GM21723 (cell line): ENCODE data around the gene SDC1.

Experiments used
- ATAC-seq: cut with Tn5 transposase; IDR thresholded peaks from one replicate; pipeline ENCODE4 v1.9.1; 2021; ENCODE audit warnings: mild to moderate bottlenecking, moderate library complexity; ENCODE audit not compliant: unreplicated experiment

The SDC1 gene

DNA sequence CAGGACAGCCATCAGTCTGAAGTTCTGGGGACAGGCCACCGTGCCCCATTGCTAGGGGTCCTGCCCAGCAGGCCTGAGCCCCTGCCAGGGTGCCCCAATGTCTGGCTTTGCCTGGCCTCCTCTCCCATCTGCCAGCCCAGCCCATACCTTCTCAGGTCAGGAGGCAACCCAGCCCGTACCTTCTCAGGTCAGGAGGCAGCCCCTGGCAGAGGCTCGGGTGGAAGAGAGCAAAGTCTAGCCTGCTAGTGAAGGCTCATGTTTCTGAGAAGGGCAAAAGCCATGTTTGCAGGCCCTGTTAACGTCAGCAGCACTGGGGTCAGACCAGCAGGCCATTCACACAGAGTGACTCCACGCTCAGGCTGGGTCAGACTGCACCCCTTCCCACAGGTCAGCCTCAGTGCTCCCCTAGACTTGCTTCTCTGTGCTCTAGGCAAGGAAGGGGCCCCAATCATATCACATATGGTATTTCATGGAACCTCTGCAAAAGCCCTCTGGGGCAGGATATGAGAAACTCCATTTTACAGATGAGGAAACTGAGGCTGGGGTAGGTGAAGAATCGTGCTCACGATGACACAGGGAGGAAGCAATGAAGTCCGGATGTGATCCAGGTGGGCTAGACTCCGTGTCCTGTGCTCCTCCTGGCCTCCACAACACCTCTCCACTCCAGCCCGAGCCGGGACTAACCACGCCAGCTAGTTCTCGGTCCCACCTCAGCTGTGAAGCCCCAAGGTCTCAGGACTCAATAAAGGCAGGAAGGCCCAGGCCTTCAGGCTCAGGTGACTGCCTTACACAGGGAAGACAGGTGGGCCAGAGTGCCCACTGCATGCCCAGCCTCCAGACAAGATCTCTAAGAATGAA, 9.5 kb downstream of the SDC1 start:
- no peak for ATAC-seq

DNA sequence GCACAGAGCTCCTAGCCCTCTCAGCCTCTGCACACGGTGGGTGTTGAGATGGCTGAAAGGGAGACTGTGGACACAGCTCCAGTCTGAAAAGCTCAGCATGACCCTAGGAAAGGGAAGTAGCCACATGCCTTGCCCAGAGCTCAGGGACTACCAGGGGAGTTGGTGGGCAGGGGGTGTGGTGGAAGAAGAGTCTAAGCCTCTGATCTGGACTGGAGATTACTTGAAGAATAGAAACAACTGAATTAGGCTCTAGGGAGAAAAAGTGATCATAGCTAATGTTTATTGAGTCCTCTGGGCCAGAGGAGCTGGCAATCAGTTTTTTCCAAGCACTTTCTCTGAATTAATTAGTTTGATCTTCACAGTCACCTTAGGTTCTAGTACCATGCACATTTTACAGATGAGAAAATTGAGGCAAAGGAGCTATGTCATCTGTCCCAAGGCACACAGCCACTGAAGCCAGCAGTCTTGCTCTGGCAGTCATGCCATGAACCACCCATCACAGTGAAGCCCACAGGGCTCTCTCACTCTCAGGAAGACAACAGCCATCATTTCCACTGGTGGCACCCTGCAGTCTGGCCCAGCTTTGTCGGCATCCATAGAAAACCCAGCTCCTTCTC, 10.3 kb downstream of the SDC1 start:
- ATAC-seq, result no peak

DNA sequence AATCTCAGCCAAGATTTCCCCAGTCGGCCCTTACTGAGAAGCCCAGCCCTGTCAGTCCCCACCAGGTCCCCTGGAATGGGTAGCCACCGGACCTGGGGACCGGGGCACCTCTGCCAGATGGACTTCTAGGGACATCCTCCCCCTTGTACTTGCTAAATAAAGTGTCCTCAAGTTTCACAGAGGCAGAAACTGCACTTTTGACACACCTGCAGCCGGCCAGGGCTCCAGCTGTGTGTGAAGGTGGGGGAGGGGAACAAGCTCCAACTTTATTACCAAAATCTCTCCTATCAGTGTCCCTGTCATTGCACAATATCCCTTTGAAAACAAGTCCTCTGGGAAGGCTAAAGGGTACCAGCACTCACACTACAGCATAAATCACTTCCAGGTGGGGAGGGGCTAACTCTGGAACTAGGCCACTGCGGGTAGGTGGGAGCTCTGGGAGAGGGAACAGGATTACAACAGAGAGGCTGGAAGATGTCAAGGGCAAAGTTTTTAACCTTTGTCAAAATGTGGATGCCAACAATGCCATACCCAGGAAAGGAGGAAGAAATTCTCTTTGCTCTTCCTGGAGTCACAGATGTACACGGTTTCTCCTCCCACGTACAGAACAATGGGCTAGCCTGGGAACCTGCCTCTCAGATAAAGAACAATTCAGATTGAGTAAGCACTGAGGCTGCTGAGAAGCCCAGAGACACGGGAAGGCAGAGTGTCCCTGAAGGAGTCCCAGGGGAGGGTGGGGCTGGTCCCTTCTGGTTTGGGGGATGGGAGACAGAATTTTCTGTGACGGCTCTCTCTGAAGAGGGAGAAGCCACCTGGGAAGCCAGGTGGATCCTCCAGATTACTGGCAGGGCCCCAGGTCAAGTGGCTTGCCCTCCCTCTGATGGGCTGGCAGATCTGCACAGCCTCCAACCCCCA, 11.0 kb downstream of the SDC1 start:
- peak; percentile 24 for ATAC-seq

DNA sequence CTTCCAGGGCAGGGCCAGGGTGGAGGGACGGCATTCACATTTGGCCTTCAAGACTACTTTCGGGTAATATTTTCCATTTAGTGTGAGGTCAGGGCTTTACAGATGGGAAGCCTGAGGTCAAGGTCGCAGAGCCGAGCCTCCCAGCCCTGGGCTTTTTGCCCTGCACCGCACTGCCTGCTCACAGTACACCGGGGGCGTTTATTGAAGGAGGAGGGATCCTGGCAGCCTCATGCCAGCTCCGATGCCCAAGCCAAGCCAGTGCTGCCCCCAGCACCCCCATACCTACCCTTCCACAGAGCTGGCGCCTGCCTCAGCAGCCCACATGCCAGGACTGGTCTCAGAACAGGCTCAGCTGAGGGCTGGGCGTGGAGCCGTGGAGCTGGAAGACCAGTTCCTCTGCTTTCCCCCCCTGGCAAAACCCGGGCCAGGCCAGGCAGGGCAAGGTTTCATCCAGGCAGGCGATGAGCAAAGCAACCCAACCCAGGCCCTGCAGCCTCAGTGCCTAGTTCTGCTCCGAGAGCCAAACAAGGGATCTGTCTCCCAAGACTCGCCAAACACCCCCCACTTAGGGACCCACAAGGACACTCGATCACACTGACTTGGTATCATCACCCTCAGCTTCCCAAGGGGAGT, 11.9 kb downstream of the SDC1 start:
- peak; percentile 1 for ATAC-seq

DNA sequence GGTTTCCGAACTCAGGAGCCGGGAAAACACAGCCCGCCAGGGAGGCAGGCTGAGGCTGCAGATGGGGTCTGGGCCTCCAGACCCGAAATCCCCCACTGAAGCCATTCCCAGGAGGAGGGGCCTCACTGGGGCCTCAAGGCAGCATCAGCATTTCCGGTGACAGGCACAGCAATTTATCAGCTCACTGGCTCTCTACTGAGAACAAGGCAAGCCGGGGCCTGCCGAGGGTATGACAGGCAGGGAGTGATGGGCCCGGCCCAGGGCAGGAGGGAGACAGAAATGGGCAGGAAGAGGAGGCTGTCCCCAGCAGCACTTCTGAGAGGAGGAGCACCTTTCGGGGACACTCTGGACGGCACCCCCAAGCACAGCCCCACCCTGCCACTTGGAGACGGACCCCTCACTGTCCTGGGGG, 12.5 kb downstream of the SDC1 start:
- ATAC-seq, result peak; percentile 65

DNA sequence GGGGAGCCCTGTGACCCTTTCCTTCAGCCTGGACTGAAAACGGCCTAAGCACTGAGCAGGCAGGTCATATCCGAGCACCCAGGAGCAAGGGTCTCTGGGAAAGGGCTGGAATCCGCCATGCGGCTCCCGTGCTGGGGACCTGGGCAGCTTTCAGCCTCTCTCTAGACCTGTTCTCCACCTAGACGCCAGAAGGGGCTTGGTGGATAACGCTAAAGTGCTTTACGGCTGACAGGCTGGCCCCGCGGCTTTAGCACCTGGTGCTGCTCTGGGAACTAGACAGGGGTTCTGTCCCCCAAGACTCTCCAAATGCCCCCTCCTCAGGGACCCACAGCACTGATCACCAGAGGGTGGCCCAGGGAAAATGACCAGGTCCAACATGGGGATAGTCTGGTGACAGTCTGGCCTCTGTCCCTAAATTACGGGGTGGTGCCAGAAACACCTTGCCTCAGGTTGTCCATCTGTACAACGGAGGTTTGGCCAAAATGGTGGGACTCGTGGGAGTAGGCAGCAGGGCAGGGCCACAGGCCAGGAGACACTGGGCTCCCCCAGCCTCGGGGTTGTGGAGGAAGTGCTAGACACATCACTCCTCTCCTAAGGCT, 13.0 kb downstream of the SDC1 start:
- ATAC-seq, result no peak

DNA sequence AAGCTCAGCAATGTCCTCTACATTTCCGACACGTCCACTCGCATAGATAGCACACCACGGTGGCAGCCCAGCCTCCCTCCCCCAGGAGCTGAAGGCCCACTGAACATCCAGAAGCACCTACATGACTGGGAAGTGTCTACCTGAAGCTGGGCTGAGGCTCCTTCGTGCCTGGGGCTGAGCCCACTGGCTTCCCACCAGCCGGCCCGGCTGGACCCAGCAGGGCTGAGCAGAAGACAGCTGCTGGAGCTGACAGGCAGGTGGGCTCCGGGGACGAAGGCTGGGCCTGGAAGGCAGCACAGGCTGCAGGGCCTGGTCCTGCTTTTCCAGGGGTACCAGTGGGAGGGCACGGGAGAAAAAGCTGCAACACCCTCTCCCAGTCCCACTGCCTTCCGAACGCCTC, 13.5 kb downstream of the SDC1 start:
- no peak for ATAC-seq

DNA sequence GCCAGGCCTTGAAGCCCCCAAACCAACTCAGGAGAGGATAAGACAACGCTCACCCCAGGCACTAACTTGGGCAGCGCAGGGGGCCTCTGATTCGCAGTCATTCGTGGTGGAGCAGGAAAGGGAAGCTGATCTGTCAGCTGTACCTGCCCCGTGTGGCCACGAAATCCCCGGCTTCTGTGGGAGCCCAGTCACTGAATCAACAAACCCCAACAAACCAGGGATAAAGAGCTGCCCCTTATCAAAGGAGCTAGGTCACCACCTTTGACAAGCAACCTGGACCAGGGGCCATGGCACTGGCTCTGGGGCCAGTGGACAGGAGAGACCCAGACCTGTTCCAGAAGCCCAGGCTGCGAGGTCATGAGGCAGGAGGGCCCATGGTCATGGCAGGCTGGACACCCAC, 14.5 kb downstream of the SDC1 start:
- no peak for ATAC-seq

DNA sequence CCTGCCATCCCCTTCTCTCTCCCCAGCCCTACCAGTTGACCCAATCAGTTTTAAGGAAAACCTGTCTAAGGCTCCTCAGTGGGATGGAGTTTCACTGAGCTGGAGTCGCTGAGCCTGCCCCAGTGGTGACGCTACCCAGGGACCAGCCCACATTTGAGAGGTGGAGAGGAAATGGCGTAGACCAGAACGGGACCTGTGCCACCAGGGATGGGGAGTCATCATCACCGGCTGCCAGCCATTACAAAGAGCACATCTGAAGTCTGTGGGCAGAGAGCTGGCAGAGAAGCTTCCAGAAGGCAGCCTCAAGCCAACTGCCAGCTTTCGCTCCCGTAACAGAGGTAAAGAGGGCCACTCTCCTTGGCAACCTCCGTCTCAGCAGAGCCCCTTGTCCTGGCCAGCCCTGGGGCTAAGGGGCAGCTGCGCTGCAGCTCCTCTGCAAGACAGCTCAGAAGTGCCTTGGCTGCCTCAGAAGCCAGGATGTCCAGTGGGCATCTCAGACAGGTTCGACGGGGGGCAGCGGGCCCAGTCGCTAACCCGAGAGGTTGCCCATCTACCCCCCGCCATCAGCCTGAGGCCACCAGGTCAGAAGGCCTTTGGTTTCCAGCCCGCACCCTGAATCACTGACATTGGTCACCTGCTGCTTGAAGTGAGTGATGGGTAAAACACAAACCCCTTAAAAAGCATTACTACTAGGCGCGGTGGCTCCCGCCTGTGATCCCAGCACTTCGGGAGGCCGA, 15.4 kb downstream of the SDC1 start:
- no peak for ATAC-seq

DNA sequence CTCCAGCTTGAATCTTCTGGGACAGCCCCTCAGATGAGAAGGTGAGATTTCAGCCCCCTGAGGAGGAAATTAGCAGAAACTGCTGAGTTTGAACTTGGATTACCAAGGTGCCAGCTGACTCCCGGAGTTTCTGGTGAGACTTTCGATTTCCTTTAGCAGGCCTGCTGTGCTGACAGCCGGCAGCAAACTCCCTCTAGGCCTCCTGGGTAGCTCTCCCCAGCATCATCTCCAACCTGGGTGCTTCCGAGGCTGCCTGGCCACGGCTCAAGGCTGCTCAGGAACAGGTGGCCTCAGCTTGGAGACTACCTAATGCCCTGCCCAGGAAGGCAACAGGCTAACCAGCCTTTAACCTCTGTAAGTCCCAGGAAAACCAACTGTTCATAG, 16.5 kb downstream of the SDC1 start:
- no peak for ATAC-seq

DNA sequence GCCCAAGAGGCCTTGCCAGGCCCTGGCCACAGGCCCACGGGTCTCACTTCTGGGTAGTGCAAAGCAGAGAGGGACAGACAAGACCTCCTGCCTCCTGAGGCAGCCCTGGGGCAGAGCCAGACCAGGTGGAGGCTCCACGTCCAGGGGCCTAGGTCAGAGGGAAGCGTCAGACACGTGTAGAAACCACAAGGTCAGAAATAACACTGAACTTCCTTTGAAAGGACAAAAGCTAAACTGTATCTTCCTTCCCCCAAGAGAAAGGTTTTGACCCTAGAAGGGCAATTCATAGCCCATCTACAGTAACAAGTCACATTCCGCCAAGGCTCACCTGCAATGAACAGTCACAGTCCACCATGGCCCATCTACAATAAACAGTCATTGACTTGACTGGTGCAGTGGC, 17.9 kb downstream of the SDC1 start:
- ATAC-seq, result peak; percentile 73

DNA sequence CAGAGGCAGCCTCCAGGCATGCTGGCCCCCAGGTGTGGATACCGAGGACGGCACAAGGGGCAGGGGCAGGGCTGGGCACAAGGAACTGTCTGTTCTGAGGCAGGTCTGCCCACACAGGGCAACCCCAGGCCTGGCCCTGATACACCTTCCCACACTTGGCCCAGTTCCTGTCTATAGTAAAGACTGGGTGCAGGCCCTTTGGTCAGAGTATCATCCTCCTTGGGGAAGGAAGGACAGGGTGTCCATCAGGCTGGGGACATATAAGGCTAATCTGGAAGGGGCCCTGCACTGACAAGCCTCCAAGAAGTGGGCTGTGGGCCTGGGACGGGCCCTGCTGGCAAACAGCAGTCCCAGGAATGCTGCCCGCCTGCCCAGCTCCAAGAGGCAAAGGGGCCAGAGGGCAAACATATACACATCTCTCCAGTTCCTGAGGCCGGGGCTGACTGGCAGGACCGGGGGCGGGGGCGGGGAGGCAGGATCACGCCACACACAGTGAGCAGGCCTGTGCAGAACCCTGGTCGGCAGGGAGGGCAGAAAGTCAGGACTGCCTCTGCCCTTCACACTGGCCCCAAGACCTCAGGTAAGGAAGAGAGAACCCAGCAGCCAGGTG, 18.9 kb downstream of the SDC1 start:
- ATAC-seq, result no peak

DNA sequence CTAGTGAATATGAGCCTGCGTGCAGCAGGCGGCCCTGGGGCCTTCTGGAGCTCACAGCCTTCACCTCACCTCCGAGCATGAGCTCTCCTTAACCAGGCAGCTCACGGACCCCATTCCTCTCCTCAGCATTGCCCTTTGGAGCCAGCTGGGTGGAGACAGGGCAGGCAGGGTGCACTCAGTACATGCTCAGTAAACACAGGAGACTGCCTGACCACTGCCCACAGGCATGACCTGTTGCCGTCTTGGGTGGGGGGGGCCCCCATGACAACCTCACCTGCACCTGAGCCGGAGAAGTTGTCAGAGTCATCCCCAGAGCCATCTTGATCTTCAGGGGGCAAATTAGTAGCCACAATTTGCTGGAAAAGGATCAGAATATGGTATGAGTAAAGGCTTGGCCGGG, 19.9 kb downstream of the SDC1 start:
- ATAC-seq, result no peak

DNA sequence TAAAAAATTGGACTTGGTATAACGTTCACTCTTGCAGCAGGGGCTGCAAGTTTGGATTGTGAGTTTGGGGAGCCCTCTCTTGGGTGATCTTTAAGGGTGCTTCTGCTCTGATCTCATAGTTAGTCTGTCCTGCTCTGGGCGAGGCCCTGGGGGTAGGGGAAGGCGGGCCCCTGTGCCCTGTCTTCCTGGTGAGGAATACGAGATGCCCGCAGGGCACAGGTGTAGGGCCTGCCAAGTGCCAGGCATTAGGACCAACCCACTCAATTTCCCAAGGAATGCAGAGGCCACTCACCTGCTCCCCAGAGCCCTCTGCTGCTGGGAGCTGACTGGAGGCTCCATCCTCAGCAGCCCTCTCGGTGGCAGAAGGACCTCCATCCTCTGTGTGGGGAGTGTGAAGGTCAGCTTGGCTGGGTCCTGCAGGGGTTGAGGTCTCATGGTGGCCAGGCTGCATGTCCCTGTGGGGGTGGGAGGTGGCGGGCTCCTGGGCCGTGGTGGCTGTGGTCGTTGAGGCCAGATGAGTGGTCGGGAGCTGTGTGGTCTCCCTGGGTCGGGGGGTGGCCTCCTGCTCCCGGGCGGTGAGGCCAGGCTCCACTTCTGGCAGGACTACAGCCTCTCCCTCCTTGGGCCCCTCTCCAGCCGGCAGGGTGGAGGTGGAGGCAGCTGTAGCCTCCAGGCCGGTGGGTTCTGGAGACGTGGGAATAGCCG, 21.3 kb downstream of the SDC1 start:
- no peak for ATAC-seq

DNA sequence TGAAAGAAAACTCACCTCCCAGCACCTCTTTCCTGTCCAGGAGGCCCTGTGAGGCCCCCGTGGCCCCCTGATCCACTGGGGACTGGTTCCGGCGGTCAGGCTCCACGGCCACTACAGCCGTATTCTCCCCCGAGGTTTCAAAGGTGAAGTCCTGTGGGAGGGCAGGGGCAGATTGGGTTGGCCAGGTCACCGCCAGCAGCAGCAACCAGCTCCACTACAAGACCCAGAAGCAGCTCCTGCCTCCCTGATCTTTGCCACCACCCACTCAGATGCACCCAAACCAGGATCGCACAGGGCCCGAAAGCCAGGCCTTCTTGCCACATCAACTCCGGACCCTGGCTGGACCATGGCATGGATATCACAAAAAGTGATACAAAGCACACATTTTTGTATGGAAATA, 21.9 kb downstream of the SDC1 start:
- ATAC-seq, result no peak

DNA sequence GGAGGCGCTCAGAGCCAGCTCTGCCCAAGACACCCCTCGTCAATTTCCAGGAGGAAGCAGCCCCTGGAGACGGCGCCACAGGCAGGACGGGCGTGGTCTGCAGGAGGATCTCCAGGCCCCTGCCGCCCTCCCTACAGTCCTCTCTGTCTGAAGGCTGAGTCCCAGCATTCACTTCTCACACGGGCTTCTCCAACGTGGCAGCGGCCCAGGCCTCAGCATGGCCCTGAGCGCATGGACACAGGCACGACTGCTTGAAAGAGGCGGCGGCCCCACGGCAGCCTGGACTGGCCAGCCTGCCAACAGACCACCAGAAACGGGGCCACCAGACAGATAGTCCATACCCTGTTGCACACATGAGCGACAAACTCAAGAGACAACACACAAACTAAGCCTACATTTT, 23.3 kb downstream of the SDC1 start:
- ATAC-seq, result no peak

DNA sequence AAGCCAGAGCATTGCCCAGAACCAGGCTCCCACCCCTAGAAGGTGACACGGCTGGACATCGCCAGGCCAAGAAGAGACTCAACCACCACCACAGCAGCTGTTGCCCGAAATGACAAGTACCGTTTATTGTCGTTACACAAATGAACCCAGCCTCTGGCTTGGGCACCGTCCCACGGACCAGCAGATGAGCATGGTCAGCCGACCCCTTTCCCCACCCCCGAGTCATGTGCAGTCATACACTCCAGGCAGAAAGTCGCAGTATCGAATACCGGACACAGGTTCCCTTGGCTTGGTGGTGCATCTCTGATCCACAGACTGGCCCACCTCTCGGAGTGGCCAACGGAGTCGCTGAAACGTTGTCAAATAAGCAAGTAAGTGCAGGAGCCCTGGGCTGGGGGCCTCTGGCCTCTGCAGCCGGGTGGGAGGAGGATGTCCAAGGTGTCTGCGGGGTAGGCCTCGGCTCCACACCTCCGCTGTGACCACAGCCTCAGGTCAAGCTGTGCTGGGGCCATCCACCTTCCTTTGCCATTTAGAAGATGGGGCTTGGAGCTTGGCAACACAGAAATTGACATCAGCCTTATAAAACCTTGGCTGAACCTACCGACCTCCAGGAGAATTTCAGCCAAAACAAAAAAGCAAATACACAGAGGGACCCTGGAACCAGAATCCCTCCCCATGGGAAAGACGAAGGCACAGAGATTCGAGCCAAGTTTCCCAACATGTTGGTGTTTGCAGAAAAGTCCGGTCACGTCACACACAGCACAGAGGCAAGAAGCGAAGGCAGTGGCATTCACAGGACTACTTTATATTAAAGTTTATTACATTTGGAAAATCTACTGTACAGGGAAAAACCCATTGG, 24.0 kb downstream of the SDC1 start:
- ATAC-seq, result no peak

DNA sequence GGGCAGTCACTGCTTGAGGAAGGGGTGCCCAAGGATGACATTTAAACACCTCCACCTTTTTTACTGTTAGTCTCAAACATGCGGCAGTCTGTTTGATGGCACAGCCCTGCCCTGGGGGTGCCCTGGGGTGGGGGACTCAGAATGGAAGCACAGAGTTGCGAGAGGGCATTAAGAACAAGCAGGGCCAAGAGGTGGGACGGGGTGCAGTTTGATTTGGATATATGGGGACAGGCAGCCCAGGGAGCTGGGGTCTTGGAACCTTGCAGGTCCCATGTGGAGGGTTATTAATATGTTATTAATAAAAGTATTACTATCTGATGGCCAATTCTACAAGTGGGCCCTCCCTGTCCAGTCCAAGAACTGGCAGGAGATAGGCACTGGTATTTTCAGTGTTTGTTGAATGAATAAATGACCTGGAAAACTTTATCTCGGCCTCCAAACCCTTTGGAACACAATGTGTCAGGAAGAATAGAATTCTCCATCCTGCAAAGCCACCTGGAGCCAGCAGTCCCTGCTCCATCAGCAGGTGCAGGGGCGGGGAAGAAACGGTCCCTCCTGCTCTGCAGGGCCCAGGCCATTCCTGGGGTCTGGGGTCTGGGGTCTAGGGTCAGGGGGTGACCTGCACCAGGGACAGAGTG, 25.2 kb downstream of the SDC1 start:
- ATAC-seq, result no peak
